Esophagus squamous epithelium (tissue), 5 donors: ENCODE measurements around the gene MTNR1B. TPM values are rescaled to one million over a fixed set of nuclear protein-coding genes. Genes with fewer than 3 reads are reported as not detected.

Experiments used
- DNase-seq: peaks from one replicate; lab custom pipeline; 2025; lab: John Stamatoyannopoulos, UW
- H3K27ac ChIP-seq, 4 donors: fragments of 200-600 bp; sonication (generic); one replicate each; pipeline ENCODE4 v1.5.1; 2016 to 2019; ENCODE audit warnings: mild to moderate bottlenecking in 1 of 4
- H3K27me3 ChIP-seq, 4 donors: fragments of 200-600 bp; sonication (generic); 1 replicate in 3 of 4; 2 replicates in 1 of 4; pipeline versions ENCODE4 v1.5.1 to v1.6.0; 2017 to 2021; ENCODE audit warnings: antibody characterized with exemption in 1 of 4
- H3K36me3 ChIP-seq, 3 donors: fragments of 200-600 bp; sonication (generic); one replicate each; pipeline ENCODE4 v1.5.1; 2016 to 2019
- H3K4me1 ChIP-seq, 3 donors: fragments of 200-600 bp; sonication (generic); one replicate each; pipeline ENCODE4 v1.5.1; 2017 to 2019
- H3K4me3 ChIP-seq, 4 donors: fragments of 200-600 bp; sonication (generic); 1 replicate in 3 of 4; 2 replicates in 1 of 4; pipeline ENCODE4 v1.5.1; 2016 to 2019; ENCODE audit warnings: mild to moderate bottlenecking in 2 of 4, moderate library complexity in 1 of 4
- H3K9me3 ChIP-seq, 3 donors: fragments of 200-600 bp; sonication (generic); one replicate each; pipeline ENCODE4 v1.5.1; 2016 to 2019
- POLR2A ChIP-seq, 4 donors: fragments of 450-650 bp; IDR thresholded peaks; one replicate each; pipeline ENCODE4 v1.6.1; 2017; ENCODE audit warnings: antibody characterized with exemption in 4 of 4, mild to moderate bottlenecking in 4 of 4, moderate library complexity in 3 of 4
- WGBS, 2 donors: methylation state at CpG; one replicate each; pipeline ENCODE4 v1.1.5; 2018; 5-methylcytosine and 5-hydroxymethylcytosine counted together
- intact Hi-C: fragments of 100-400 bp; cut with DNase I; formaldehyde crosslinking; loops from one replicate; pipeline ENCODE4 v1.15.0; 2022
- total RNA-seq, 4 donors: library from RNA; depleted of rRNA; stranded (reverse); fragments of >200 nt; gene quantifications; one replicate each; pipeline ENCODE4 v1.1.0, GENCODE V29; 2016
- TF ChIP-seq, protein P1 (sequence below), 6 experiments: fragments of 450-650 bp in 4 of 6; fragments of 200-600 bp in 2 of 6; sonication (generic) in 2 of 6; IDR thresholded peaks; one replicate each; pipeline ENCODE4 v1.5.1; 2016 to 2019; ENCODE audit warnings: antibody characterized with exemption in 6 of 6, mild to moderate bottlenecking in 4 of 6, moderate library complexity in 4 of 6
- donor health status: DM: yes; HTN: yes; CAD: no.

Gene MTNR1B
- total RNA-seq, 4 donors from 2014 or later: not detected

DNA sequence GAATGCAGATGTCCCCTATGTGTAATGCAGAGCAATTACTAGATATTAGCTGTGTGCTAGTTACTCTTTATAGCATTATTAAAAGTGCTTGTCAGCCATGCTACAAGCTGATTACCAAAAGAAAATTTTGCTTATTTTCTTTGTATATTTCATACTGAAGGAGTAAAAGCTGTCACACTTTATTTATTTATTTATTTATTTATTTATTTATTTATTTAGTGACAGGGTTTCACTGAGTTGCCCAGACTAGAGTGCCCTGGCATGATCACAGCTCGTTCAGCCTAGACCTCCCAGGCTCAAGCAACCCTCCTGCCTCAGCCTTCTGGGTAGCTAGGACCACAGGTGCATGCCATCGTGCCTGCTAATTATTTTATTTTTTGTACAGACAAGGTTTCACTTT lies 4.3 kb upstream of the MTNR1B start:
- Histone ChIP-seq H3K27ac (no peak overlapping the region), H3K27me3 (peaks cover 0 to 31% (median 0%) of the 10 kb centered on the region in 4 donors), H3K36me3 (no peaks in the 10 kb centered on the region), H3K4me1 (peaks cover 0 to 19% (median 3%) of the 10 kb centered on the region in 3 donors), H3K4me3 (no peak overlapping the region), H3K9me3 (no peaks in the 10 kb centered on the region)
- no peak for DNase-seq
- no peak for TF ChIP-seq POLR2A (IDR thresholded peaks at IDR 0.05)
- TF ChIP-seq, protein P1, sequence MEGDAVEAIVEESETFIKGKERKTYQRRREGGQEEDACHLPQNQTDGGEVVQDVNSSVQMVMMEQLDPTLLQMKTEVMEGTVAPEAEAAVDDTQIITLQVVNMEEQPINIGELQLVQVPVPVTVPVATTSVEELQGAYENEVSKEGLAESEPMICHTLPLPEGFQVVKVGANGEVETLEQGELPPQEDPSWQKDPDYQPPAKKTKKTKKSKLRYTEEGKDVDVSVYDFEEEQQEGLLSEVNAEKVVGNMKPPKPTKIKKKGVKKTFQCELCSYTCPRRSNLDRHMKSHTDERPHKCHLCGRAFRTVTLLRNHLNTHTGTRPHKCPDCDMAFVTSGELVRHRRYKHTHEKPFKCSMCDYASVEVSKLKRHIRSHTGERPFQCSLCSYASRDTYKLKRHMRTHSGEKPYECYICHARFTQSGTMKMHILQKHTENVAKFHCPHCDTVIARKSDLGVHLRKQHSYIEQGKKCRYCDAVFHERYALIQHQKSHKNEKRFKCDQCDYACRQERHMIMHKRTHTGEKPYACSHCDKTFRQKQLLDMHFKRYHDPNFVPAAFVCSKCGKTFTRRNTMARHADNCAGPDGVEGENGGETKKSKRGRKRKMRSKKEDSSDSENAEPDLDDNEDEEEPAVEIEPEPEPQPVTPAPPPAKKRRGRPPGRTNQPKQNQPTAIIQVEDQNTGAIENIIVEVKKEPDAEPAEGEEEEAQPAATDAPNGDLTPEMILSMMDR (IDR thresholded peaks at IDR 0.05): no peak
- 61 to 73% methylated on average over 2 of the region's 2 CpGs for WGBS, 2 donors
- intact Hi-C loops: no loop called here

DNA sequence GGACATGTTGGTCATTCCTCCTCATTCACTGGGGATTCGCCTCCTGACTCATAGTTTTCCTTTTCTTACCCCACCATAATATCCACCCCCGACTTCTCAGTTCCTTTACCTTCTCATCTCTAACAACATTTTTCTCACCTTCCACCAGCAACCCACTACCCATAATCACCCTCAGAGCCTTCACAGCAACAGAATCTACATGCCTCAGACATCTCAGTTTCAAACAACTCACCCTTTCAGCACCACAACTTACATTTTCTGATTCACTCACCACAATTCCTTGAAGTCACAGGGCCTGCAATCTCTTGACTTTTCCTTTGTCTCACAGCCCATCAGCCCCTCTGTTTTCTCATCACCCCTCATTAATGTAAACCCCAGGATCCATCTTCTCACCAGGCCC lies 2.3 kb upstream of the MTNR1B start:
- 75 to 77% methylated on average over 2 of the region's 2 CpGs for WGBS, 2 donors
- Histone ChIP-seq H3K4me3 (no peak overlapping the region), H3K36me3 (no peaks in the 10 kb centered on the region), H3K4me1 (peaks cover 0 to 19% (median 3%) of the 10 kb centered on the region in 3 donors), H3K27me3 (peaks cover 0 to 44% (median 0%) of the 10 kb centered on the region in 4 donors), H3K27ac (no peak overlapping the region), H3K9me3 (no peaks in the 10 kb centered on the region)
- intact Hi-C loops: no loop called here
- DNase-seq: no peak
- no peak for TF ChIP-seq POLR2A (IDR thresholded peaks at IDR 0.05)
- TF ChIP-seq, protein P1 (IDR thresholded peaks at IDR 0.05): no peak

DNA sequence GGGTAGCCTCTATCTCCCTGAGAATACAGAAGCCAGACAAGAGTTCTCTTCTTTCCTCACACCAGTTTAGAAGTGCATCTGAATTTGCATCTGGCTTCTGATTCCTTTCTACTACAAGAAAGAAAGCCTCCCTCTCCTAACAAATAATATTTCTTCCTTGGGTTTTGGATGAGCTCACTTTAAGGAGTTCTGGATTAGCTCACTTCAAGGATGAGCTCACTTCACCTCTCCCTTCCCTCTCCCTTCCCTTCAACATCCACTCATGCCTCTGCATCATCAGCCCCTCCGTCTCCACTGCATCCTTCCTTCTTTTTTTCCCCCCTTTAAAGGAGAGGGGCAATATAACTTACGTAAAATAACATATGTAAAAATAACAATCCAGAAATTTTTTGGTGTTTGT lies 1.6 kb upstream of the MTNR1B start:
- H3K9me3 ChIP-seq: no peaks in the 10 kb centered on the region
- WGBS, 2 donors: 75 to 93% methylated on average over 2 of the region's 2 CpGs
- no peak for DNase-seq
- no peak overlapping the region for H3K27ac ChIP-seq
- intact Hi-C loops: no loop called here
- H3K36me3 ChIP-seq: no peaks in the 10 kb centered on the region
- peaks cover 0 to 19% (median 3%) of the 10 kb centered on the region in 3 donors for H3K4me1 ChIP-seq
- H3K4me3 ChIP-seq: no peak overlapping the region
- TF ChIP-seq, protein P1 (IDR thresholded peaks at IDR 0.05): no peak
- no peak for TF ChIP-seq POLR2A (IDR thresholded peaks at IDR 0.05)
- peaks cover 0 to 51% (median 0%) of the 10 kb centered on the region in 4 donors for H3K27me3 ChIP-seq

DNA sequence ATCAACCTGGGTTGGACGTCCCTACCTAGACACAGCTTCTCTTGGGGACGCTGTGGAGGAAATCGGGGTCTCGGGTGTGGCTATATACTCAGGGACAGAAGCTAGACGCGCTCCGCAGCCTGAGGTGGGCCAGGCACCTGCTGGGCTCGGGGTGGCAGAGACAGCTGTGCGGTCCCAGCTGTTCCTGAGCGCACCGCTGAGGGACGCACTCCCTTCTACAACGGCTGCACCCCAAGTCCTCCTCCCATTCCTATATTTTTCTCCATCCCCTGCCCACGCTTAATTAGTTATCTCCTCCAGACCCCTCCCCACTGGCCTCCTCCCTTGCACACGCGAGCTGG lies 188 bp upstream of the MTNR1B start:
- H3K27me3 ChIP-seq: peaks cover 0 to 55% (median 0%) of the 10 kb centered on the region in 4 donors
- peak overlapping the region in 1 of 4 donors; percentile 34 for H3K4me3 ChIP-seq
- no peak for TF ChIP-seq POLR2A (IDR thresholded peaks at IDR 0.05)
- TF ChIP-seq, protein P1 (IDR thresholded peaks at IDR 0.05): no peak
- no peak overlapping the region for H3K27ac ChIP-seq
- intact Hi-C loops: no loop called here
- H3K36me3 ChIP-seq: no peaks in the 10 kb centered on the region
- DNase-seq: no peak
- WGBS, 2 donors: 8 to 22% methylated on average over 9 of the region's 16 CpGs
- H3K4me1 ChIP-seq: peaks cover 0 to 14% (median 3%) of the 10 kb centered on the region in 3 donors
- no peaks in the 10 kb centered on the region for H3K9me3 ChIP-seq

DNA sequence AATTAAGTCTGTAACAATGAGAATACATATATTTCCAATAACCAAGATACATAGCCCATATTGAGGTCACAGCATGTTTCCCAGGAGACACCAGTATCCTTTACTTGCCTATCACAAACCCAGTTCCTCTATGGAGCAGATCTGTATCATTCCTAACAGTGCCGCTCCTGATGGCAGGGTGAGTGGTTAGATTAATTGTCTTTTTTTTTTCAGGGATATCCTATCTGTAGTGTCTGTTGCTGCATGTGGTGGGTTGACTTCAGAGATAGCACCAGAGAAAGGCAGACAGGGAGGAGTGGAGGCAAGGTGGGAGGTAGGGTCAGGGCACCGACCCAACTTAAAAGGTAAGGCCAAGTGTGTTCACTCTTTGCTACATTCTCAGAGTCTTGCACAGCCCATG lies 2.8 kb downstream of the MTNR1B start:
- TF ChIP-seq POLR2A (IDR thresholded peaks at IDR 0.05): no peak
- TF ChIP-seq, protein P1 (IDR thresholded peaks at IDR 0.05): no peak
- WGBS, 2 donors: 78 to 85% methylated on average over 2 of the region's 2 CpGs
- no peaks in the 10 kb centered on the region for H3K9me3 ChIP-seq
- H3K27ac ChIP-seq: no peak overlapping the region
- H3K36me3 ChIP-seq: no peaks in the 10 kb centered on the region
- H3K4me3 ChIP-seq: no peak overlapping the region
- peaks cover 0 to 47% (median 0%) of the 10 kb centered on the region in 4 donors for H3K27me3 ChIP-seq
- no peak for DNase-seq
- H3K4me1 ChIP-seq: peaks cover 0 to 6% (median 0%) of the 10 kb centered on the region in 3 donors
- intact Hi-C loops: no loop called here
